Retinal pigment epithelial cell (primary cell): ENCODE data around the gene CCDC107.
A peak's percentile ranks its signal among the peaks of the same experiment; 100 is the strongest.

Experiments used
- DNase-seq: peaks from one replicate; pipeline ENCODE4 v3.0.0-alpha.2; 2010; ENCODE audit warnings: low read depth
- H3K4me3 ChIP-seq: 2 replicates; pipeline ENCODE4 v1.5.1; 2011; ENCODE audit warnings: mild to moderate bottlenecking, low read length, control low read depth, moderate library complexity
- CTCF ChIP-seq: conservative IDR thresholded peaks from 2 replicates; pipeline ENCODE4 v1.5.1; 2011; ENCODE audit warnings: low read depth, low read length, control low read depth, inconsistent platforms

CCDC107 gene

GRCh38 chr9:35691334-35691650 lies 33.2 kb downstream of the CCDC107 start:
- TF ChIP-seq CTCF = no peak
- DNase-seq = no peak
- H3K4me3 ChIP-seq = peak overlapping the region; percentile 81

- no peak for DNase-seq
- TF ChIP-seq CTCF = no peak
- no peak overlapping the region for H3K4me3 ChIP-seq
These were observed 33.7 kb downstream of the CCDC107 start for GRCh38 chr9:35691757-35692301.

- no peak for DNase-seq
- H3K4me3 ChIP-seq = no peak overlapping the region
- TF ChIP-seq CTCF = no peak
These were observed 37.9 kb downstream of the CCDC107 start for GRCh38 chr9:35695943-35696401.

- no peak for DNase-seq
- peak; percentile 97 for TF ChIP-seq CTCF
- H3K4me3 ChIP-seq = no peak overlapping the region
These were observed 38.6 kb downstream of the CCDC107 start for GRCh38 chr9:35696520-35697215.

- no peak overlapping the region for H3K4me3 ChIP-seq
- no peak for TF ChIP-seq CTCF
- no peak for DNase-seq
These were observed 39.4 kb downstream of the CCDC107 start for GRCh38 chr9:35697486-35697885.

DNA sequence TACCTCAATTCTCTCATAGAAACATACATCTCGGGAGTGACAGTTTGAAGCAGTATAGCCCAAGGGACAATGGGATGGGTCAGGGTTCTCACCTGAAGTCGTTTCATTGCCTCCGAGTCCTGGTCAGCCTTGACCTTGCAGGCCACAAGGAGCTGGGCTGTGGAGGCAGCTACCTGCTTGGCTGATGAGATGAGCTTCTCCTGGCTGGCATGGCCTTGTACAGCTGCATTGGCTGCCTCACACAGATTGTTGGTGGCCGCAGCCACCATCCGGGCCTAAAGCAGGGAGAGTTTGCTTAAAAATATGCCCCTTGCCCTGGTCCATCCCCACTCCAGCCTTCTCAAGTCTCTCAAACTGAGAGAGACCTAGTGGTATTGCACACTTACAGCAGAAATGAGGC lies 40.1 kb downstream of the CCDC107 start:
- TF ChIP-seq CTCF = no peak
- H3K4me3 ChIP-seq = no peak overlapping the region
- no peak for DNase-seq

- H3K4me3 ChIP-seq = no peak overlapping the region
- TF ChIP-seq CTCF = no peak
- DNase-seq = no peak
These were observed 41.9 kb downstream of the CCDC107 start for GRCh38 chr9:35700031-35700430.
